A673 (cell line): ENCODE measurements around the gene SLF2.

Experiments
- CTCF ChIP-seq: fragments of 300-800, 200-600 bp; sonication (generic); conservative IDR thresholded peaks from 2 replicates; pipeline ENCODE4 v1.5.1; 2017; ENCODE audit warnings: low read depth, mild to moderate bottlenecking, antibody characterized with exemption, low read length, moderate library complexity, mixed read lengths
- EZH2 ChIP-seq: fragments of 200-600 bp; sonication (generic); IDR thresholded peaks from 2 replicates; pipeline ENCODE4 v1.6.1; 2017; ENCODE audit warnings: borderline replicate concordance, low read depth, mild to moderate bottlenecking, mixed read lengths, antibody characterized with exemption, low read length; ENCODE audit not compliant: poor library complexity, severe bottlenecking

- no peak for TF ChIP-seq CTCF
- TF ChIP-seq EZH2, result no peak
These were observed 66.1 kb downstream of the SLF2 start for GRCh38 chr10:100978901-100979195.
